Fibroblast of lung (primary cell): ENCODE data around the gene TBX10.

Experiments
- CTCF ChIP-seq, 2 donors: IDR thresholded peaks in 1 of 2; conservative IDR thresholded peaks in 1 of 2; 1 replicate in 1 of 2; 2 replicates in 1 of 2; pipeline ENCODE4 v1.5.1; 2011 to 2012; ENCODE audit warnings: low read length in 2 of 2, control low read depth in 1 of 2, inconsistent platforms in 1 of 2, low read depth in 1 of 2, mild to moderate bottlenecking in 1 of 2
- EZH2 ChIP-seq: IDR thresholded peaks from 2 replicates; pipeline ENCODE4 v1.5.1; 2012; ENCODE audit warnings: low read length, control low read depth, mild to moderate bottlenecking; ENCODE audit errors: missing control alignments

- TF ChIP-seq CTCF (conservative IDR thresholded peaks at IDR 0.05 in 1 of 2, IDR thresholded peaks at IDR 0.05 in 1 of 2; ENCODE audit: low read depth in 1 of 2, low read length in 2 of 2), result no peak
- no peak for TF ChIP-seq EZH2
Measured at GRCh38 chr11:67636962-67637361, 2.6 kb downstream of the TBX10 start.
